Activated naive CD8-positive, alpha-beta T cell treated with anti-CD3 and anti-CD28 coated beads, Interleukin-2, amount 10 ng/mL, durations not matched to agents 7 days and 5 days (primary cell): ENCODE measurements around the gene ACTN2. TPM values are rescaled to one million over a fixed set of nuclear protein-coding genes. Genes with fewer than 3 reads are reported as not detected.

ENCODE experiments used
- ATAC-seq: fragments of 150-1000 bp; cut with Tn5 transposase; one replicate; pipeline ENCODE4 v1.10.0; 2021; ENCODE audit warnings: low read depth, moderate library complexity
- POLR2A ChIA-PET: fragments of 350-600 bp; sonication (Branson Sonifier 250); formaldehyde crosslinking; loops from one replicate; lab custom pipeline; 2021; ENCODE audit warnings: antibody characterized with exemption; lab: Charles Lee
- DNase-seq: peaks from one replicate; pipeline ENCODE4 v3.0.0; 2021
- H3K27ac Mint-ChIP-seq: one replicate; pipeline ENCODE4 v1.8.0; 2022; ENCODE audit warnings: mild to moderate bottlenecking, mixed read lengths
- H3K27me3 Mint-ChIP-seq: one replicate; pipeline ENCODE4 v1.8.0; 2022; ENCODE audit warnings: mild to moderate bottlenecking, moderate library complexity, mixed read lengths
- H3K36me3 Mint-ChIP-seq: one replicate; pipeline ENCODE4 v1.8.0; 2021; ENCODE audit warnings: mild to moderate bottlenecking, mixed read lengths
- H3K4me1 Mint-ChIP-seq: one replicate; pipeline ENCODE4 v1.8.0; 2021; ENCODE audit warnings: mixed read lengths
- H3K4me3 Mint-ChIP-seq: one replicate; pipeline ENCODE4 v1.8.0; 2022; ENCODE audit warnings: mild to moderate bottlenecking, moderate library complexity, mixed read lengths
- H3K9me3 Mint-ChIP-seq: one replicate; pipeline ENCODE4 v1.8.0; 2021; ENCODE audit warnings: mixed read lengths
- total RNA-seq, 2 experiments: library from RNA; stranded (reverse); gene quantifications; one replicate each; pipeline ENCODE4 v1.2.3, GENCODE V29; 2021

ACTN2 gene
- total RNA-seq, 2 experiments from 2014 or later, result not detected

DNA sequence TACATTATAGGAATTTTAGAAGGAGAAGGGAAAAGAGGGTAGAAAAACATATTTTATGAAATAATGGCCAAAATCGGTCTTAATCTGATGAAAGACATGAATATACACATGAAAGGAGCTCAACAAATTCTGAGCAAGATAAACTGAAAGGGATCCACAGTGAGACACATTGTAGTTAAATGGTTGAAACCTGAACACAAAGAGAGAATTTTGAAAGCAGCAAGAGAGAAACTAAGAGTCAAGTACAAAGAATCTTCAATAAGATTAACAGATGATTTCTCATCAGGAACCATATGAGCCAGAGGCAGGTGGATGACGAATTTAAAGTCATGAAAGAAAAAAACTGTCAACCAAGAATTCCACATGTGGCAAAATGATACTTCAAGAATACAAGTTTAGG is 93.0 kb downstream of the ACTN2 start:
- ATAC-seq (no peak), DNase-seq (no peak)
- no peaks in the 10 kb centered on the region for H3K4me1 Mint-ChIP-seq
- peaks cover 7% of the 10 kb centered on the region for H3K9me3 Mint-ChIP-seq
- no peak overlapping the region for H3K27ac Mint-ChIP-seq
- H3K27me3 Mint-ChIP-seq, result peaks cover 23% of the 10 kb centered on the region
- POLR2A ChIA-PET, result no interaction called here
- H3K4me3 Mint-ChIP-seq, result no peak overlapping the region
- H3K36me3 Mint-ChIP-seq, result no peaks in the 10 kb centered on the region

DNA sequence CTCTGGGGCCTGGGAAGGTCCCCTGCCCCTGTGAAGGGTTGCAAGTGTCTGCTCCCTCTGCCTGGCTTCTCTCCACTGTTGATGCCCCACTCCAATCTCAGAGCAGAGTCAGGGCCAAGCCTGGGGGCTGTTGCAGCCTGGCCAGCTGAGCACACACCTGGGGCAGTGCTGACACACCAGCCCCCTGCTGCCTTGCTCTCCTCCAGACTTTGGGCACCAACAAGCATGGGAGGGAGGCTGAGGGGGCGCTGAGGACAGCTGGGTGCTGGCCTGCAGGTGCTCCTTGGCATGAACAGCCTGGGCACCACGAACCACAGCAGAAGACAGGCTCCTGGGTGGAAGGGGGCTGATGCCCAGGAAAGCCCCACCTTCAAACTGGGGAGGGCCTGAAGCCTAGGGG is 99.2 kb downstream of the ACTN2 start:
- H3K27me3 Mint-ChIP-seq, result peaks cover 8% of the 10 kb centered on the region
- ATAC-seq (no peak), DNase-seq (no peak)
- POLR2A ChIA-PET, result no interaction called here
- H3K9me3 Mint-ChIP-seq, result no peaks in the 10 kb centered on the region
- H3K4me3 Mint-ChIP-seq, result no peak overlapping the region
- H3K27ac Mint-ChIP-seq, result no peak overlapping the region
- no peaks in the 10 kb centered on the region for H3K4me1 Mint-ChIP-seq
- H3K36me3 Mint-ChIP-seq, result no peaks in the 10 kb centered on the region

DNA sequence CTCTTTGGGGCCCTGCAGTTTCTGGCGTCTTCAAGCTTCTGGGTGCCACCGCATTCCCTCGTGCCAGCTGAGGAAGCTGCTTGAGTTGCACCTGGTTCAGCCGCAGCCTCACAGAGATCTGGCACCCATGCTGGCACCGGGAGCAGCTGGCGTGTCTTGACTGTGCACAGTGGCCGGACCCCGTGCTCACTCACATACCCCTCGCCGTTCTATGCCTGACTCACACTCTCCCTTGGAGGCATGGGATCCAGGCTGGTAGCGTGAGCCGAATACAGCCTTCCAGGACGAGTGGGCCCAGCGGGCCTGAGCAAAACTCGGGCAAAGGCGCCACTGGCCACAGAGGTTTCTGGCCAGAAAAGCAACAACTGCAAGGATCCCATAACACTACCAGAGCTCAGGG is 100.2 kb downstream of the ACTN2 start:
- Mint-ChIP-seq H3K9me3 (no peaks in the 10 kb centered on the region), H3K4me1 (no peaks in the 10 kb centered on the region), H3K27me3 (peaks cover 8% of the 10 kb centered on the region), H3K36me3 (no peaks in the 10 kb centered on the region), H3K27ac (no peak overlapping the region), H3K4me3 (no peak overlapping the region)
- DNase-seq, result no peak
- no peak for ATAC-seq
- POLR2A ChIA-PET, result no interaction called here

DNA sequence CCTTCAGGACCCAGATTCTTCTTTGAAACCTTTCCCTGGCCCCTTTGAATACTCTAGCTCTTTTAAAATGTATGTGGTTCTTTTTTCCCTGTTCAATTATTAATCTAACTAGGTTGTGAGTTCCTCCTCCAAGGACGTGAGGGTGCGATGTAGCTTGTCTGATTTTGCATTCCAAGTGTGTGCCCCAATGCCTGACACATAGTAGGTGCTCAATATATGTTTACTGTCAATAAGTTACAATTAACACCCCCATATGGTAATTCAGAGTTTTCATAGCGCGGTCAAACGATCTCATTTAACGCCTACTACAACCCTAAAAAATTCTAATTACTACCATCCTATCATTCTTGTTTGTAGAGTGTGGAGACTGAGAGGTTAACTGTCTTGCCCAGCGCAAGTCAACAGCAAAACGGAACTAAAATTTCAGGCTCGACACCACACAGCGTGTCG is 108.3 kb downstream of the ACTN2 start:
- DNase-seq, result no peak
- no peak for ATAC-seq
- POLR2A ChIA-PET, result interaction anchor here (0.9 to 2.1 kb wide), 3 partner anchors 59 to 195 kb away, joined by 3 to 11 read pairs (median 3); partner anchors contain the start of gene HEATR1

DNA sequence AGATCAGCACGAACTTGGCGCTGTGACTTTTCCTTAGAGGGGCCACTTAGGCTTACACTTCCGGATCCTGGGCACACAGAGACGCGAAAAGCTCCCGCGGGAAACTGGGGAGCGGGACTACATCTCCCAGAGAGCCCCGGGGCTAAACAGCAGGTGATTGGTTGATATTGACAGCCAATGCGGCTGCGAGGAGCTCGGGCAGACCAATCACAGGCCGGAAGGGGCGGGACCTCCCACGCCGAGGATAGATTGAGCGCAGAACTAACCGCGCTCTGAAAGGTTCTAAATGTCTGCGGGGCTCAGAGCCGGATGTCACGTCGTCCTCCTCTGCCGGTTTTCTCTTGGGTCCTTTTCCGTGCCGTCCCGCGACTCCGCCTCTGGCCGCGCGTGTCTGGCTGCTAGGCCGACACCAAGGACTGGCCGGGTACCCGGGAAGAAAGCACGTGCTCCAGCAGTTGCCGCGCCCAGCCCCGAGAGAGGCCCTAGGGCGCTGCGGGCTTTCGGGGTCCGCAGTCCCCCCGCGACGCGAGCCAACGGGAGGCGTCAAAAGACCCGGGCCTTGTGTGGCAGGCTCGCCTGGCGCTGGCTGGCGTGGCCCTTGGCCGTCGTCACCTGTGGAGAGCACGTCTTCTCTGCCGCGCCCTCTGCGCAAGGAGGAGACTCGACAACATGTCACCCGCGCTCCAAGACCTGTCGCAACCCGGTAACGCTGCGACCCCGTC is 108.9 kb downstream of the ACTN2 start, which contains the start of gene MTR:
Gene MTR, plus strand, starts transcription at position 258 of the 722 bp plus-strand sequence. Its CDS starts 412 bp downstream, at position 670.
- no peaks in the 10 kb centered on the region for H3K36me3 Mint-ChIP-seq
- H3K4me3 Mint-ChIP-seq, result peak within 1 kb of the TSS; percentile 92
- ATAC-seq (peak; percentile 96), DNase-seq (peak; percentile 94)
- POLR2A ChIA-PET, result interaction anchor here (0.9 to 2.1 kb wide), 5 partner anchors 19 to 195 kb away, joined by 3 to 11 read pairs (median 3); partner anchors contain the start of gene HEATR1
- H3K27me3 Mint-ChIP-seq, result peaks cover 9% of the 10 kb centered on the region
- H3K27ac Mint-ChIP-seq, result peak within 1 kb of the TSS; percentile 97
- H3K4me1 Mint-ChIP-seq, result peaks cover 26% of the 10 kb centered on the region
- H3K9me3 Mint-ChIP-seq, result no peaks in the 10 kb centered on the region

More for the DNA sequence above, 108.3 kb downstream of the ACTN2 start:
- peak overlapping the region; percentile 97 for H3K27ac Mint-ChIP-seq
- H3K36me3 Mint-ChIP-seq, result no peaks in the 10 kb centered on the region
- H3K4me3 Mint-ChIP-seq, result peak overlapping the region; percentile 92
- H3K27me3 Mint-ChIP-seq, result peaks cover 9% of the 10 kb centered on the region
- H3K4me1 Mint-ChIP-seq, result peaks cover 21% of the 10 kb centered on the region
- H3K9me3 Mint-ChIP-seq, result no peaks in the 10 kb centered on the region

DNA sequence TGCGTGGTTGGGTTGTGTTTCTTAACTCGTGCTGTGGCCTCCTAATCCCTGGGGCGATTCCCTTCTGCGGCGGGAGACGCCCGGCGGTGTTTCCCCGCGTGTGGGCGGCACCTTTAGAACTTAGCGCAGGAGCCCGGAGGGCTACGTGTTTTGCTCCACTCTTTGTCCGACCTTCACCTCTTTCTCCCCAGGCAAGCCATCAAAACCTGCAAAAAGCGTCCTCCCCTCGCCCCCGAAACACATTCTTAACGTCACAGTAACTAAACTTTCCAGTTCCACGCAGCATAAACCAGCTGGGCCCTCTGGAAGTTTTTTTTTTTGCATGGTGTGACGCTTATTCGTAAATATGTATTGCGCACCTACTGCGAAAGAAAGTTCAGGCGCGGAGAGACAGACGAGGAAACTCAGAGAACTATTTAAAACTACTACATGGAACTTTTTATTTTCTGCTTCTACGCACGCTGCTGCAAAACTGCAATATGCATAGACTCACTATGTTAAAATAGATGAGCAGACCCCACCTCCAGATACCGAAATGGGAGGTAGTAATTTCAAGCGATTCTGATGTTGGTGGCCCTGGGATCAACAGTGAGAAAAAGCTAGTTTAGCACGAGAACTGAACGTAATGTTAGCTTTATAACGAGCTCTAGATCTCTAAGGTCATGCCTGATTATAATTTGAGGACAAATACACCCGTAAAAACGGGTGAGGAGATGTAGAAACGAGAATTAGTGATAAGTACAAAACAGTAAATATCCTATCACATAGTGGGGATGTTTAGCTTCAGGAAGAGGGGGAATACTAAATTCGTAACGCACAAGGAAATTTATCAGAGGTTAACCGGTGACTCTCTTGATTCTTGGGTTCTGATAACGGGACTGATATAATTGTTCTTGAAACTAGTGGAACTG is 109.7 kb downstream of the ACTN2 start:
- Mint-ChIP-seq H3K4me3 (peak overlapping the region; percentile 92), H3K9me3 (no peaks in the 10 kb centered on the region), H3K36me3 (peaks cover under 1% of the 10 kb centered on the region), H3K4me1 (peaks cover 26% of the 10 kb centered on the region), H3K27me3 (peaks cover 7% of the 10 kb centered on the region), H3K27ac (peak overlapping the region; percentile 97)
- POLR2A ChIA-PET, result interaction anchor here (1.0 to 2.1 kb wide), 3 partner anchors 19 to 191 kb away, joined by 3 to 11 read pairs (median 4); partner anchors contain the start of gene HEATR1
- ATAC-seq, result no peak
- DNase-seq, result no peak

DNA sequence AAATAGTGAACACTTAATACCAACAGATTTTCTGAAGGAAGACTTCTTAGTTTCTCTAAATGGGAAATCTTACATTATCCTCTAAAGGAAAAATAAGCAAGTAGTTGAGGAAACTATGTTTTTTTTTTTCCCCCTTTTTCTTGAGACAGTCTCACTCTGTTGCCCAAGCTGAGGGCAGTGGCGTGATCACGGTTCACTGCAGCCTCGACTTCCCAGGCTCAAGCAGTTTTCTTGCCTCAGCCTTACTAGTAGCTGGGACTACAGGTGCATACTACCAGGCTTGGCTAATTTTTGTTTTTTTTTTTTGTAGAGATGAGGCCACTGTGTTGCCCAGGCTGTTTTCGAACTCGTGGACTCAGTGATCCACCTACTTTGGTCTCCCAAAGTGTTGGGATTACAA is 112.7 kb downstream of the ACTN2 start:
- Mint-ChIP-seq H3K4me3 (no peak overlapping the region), H3K27me3 (no peaks in the 10 kb centered on the region), H3K9me3 (no peaks in the 10 kb centered on the region), H3K4me1 (peaks cover 40% of the 10 kb centered on the region), H3K27ac (no peak overlapping the region), H3K36me3 (peaks cover 10% of the 10 kb centered on the region)
- ATAC-seq (no peak), DNase-seq (no peak)
- POLR2A ChIA-PET, result no interaction called here

DNA sequence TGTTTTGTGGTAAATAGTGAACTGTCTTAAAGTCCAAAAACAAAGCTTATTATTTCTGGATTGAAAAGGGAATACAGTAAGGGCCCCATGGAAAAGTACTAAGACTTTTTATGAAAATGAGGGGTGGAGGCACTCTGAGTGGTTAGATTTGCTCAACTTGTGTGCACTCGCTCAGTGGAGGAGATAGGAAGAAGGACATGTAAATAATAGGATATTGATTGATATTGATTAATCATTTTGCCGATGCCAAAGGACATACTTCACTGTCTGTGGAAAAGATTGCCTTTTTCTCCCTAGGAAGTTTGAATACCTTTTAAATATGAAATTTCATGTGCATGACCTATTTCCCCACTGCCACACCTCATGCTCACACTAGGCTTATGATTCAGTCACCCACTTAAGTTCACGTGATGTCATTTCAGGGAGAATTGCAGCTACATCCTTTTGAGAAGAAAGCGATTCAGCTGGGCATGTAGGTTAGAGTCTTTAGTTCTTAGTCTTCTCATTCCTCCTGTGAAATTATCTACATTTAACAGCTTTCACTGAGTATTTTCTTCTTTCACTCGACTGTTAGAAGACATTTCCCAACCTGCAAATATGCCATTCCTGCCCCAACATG is 113.8 kb downstream of the ACTN2 start:
- ATAC-seq, result no peak
- no peak overlapping the region for H3K27ac Mint-ChIP-seq
- POLR2A ChIA-PET, result no interaction called here

DNA sequence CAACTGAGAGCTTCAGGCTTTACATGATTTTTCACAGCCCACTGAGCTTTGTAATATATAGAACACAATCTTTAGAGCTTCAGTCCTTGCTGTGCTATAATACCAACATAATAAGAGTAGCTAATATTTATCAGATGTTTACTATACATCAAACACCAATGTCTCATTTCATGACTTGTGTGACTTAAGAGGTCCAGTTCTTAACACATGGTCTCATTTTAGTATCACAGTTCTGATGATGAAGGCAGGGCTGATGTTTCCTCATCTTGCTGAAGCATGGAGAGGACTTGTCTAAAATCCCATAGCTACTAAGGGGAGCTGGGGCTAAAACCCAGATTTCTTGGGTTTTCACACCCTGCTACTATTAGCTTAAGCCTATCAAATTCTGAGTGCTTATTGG is 114.3 kb downstream of the ACTN2 start:
- Mint-ChIP-seq H3K36me3 (peaks cover 17% of the 10 kb centered on the region), H3K27me3 (no peaks in the 10 kb centered on the region), H3K27ac (no peak overlapping the region), H3K4me1 (peaks cover 37% of the 10 kb centered on the region), H3K9me3 (no peaks in the 10 kb centered on the region), H3K4me3 (no peak overlapping the region)
- ATAC-seq (no peak), DNase-seq (no peak)
- POLR2A ChIA-PET, result no interaction called here

More for the DNA sequence above, 113.8 kb downstream of the ACTN2 start:
- no peak overlapping the region for H3K4me3 Mint-ChIP-seq
- peaks cover 36% of the 10 kb centered on the region for H3K4me1 Mint-ChIP-seq
- H3K9me3 Mint-ChIP-seq, result no peaks in the 10 kb centered on the region
- peaks cover 14% of the 10 kb centered on the region for H3K36me3 Mint-ChIP-seq
- H3K27me3 Mint-ChIP-seq, result no peaks in the 10 kb centered on the region
- DNase-seq, result no peak

DNA sequence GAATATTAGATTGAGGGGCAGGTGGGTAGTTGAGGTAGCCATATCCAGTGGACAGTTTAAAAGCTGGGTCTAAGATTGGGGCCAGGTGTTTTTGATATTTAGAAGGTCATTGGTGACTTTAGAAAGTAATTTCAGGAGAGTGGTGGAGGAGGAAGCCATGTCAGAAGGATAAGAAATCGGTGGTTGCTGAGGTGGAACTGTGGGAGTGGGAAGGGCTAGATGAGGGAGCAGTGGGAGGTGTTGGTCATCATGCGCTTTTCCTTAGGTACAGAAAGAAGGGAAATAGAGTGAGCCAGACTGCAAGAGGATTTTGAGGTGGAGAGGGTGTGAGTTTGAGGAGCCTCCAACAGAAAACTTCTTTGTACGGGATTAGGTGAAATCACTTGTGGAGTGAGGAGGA is 116.0 kb downstream of the ACTN2 start:
- Mint-ChIP-seq H3K4me1 (peaks cover 28% of the 10 kb centered on the region), H3K27ac (no peak overlapping the region), H3K9me3 (no peaks in the 10 kb centered on the region), H3K27me3 (no peaks in the 10 kb centered on the region), H3K4me3 (no peak overlapping the region), H3K36me3 (peaks cover 20% of the 10 kb centered on the region)
- POLR2A ChIA-PET, result no interaction called here
- no peak for DNase-seq
- no peak for ATAC-seq

DNA sequence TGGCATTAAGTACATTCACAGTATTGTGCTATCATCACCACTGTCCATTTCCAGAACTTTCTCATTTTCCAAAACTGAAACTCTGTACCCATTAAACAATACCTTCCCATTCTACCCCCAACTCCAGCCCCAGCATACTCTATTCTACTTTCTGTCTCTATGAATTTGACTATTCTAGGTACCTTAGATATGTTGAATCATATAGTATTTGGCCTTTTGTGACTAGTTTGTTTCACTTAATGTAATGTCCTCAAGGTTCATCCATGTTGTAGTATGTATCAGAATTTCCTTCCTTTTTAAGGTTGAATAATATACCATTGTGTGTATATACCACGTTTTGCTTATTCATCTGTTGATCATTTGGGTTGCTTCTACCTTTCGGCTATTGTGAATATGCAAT is 120.3 kb downstream of the ACTN2 start:
- Mint-ChIP-seq H3K4me1 (peaks cover 13% of the 10 kb centered on the region), H3K9me3 (no peaks in the 10 kb centered on the region), H3K36me3 (peaks cover 33% of the 10 kb centered on the region), H3K4me3 (no peak overlapping the region), H3K27me3 (no peaks in the 10 kb centered on the region), H3K27ac (no peak overlapping the region)
- no peak for ATAC-seq
- no peak for DNase-seq
- POLR2A ChIA-PET, result no interaction called here

DNA sequence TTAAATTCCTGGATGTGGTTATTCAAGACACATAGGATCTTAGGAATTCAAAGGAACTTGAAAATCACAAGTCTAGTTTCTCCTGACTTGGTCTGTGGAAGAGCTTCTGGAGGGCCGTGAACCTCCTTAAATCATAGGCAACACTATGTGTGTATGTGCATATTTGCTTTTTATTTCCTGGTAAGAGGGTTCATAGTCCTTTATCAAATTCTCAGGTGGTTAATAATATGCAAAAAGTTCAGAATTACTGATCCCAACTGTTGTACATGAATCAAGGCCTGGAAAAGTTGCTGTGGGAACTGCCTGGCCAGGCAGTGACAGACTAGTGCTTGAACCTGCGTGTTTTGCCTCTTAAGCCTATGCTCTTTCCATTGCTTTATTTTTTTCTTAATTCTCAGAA is 121.7 kb downstream of the ACTN2 start:
- peaks cover 33% of the 10 kb centered on the region for H3K36me3 Mint-ChIP-seq
- POLR2A ChIA-PET, result no interaction called here
- H3K4me1 Mint-ChIP-seq, result peaks cover 4% of the 10 kb centered on the region
- H3K27ac Mint-ChIP-seq, result no peak overlapping the region
- H3K9me3 Mint-ChIP-seq, result no peaks in the 10 kb centered on the region
- no peaks in the 10 kb centered on the region for H3K27me3 Mint-ChIP-seq
- ATAC-seq, result no peak
- H3K4me3 Mint-ChIP-seq, result no peak overlapping the region
- DNase-seq, result no peak

DNA sequence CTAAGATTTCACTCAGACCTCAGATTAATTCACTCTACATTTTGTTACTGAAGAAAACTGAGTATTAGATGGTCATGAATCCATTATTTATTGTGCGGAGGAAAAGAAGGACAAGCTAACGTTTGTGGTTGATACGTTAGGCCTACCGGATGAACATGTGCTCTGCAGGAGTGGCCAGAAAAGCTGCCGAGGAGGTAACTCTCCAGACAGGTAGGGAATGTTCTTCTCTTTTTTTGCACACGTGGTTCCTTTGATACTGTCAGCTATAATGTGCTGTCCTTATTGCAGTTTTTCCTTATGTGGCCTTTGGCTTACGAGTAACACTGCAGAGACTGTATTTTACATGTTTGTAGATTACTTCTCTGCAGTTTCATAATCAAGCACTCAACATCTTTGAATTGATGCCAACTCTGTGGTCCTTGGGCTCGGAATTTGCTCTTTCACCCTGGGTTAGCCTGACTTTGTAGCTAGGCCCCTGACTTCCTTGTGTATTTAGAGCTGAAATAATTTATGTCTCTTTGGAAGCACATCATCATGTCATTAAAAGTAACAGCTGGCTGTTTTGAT is 122.3 kb downstream of the ACTN2 start:
- DNase-seq (no peak), ATAC-seq (no peak)
- POLR2A ChIA-PET, result no interaction called here
- Mint-ChIP-seq H3K9me3 (no peaks in the 10 kb centered on the region), H3K27me3 (no peaks in the 10 kb centered on the region), H3K27ac (no peak overlapping the region), H3K36me3 (peaks cover 34% of the 10 kb centered on the region), H3K4me1 (peaks cover 4% of the 10 kb centered on the region), H3K4me3 (no peak overlapping the region)
